ENCODE results near the gene ZFP36.

The ZFP36 gene

GRCh38 chr19:39432677-39433025 is 26.0 kb downstream of the ZFP36 start:
- TF ChIP-seq, protein P1, sequence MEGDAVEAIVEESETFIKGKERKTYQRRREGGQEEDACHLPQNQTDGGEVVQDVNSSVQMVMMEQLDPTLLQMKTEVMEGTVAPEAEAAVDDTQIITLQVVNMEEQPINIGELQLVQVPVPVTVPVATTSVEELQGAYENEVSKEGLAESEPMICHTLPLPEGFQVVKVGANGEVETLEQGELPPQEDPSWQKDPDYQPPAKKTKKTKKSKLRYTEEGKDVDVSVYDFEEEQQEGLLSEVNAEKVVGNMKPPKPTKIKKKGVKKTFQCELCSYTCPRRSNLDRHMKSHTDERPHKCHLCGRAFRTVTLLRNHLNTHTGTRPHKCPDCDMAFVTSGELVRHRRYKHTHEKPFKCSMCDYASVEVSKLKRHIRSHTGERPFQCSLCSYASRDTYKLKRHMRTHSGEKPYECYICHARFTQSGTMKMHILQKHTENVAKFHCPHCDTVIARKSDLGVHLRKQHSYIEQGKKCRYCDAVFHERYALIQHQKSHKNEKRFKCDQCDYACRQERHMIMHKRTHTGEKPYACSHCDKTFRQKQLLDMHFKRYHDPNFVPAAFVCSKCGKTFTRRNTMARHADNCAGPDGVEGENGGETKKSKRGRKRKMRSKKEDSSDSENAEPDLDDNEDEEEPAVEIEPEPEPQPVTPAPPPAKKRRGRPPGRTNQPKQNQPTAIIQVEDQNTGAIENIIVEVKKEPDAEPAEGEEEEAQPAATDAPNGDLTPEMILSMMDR (IDR thresholded peaks at IDR 0.05; ENCODE audit: control insufficient read depth, extremely low read depth, insufficient read depth) = no peak
- no peak overlapping the region for H3K4me3 ChIP-seq (ENCODE audit: low read depth, low read length)
- DNase-seq (ENCODE audit: low read depth) = no peak

DNA sequence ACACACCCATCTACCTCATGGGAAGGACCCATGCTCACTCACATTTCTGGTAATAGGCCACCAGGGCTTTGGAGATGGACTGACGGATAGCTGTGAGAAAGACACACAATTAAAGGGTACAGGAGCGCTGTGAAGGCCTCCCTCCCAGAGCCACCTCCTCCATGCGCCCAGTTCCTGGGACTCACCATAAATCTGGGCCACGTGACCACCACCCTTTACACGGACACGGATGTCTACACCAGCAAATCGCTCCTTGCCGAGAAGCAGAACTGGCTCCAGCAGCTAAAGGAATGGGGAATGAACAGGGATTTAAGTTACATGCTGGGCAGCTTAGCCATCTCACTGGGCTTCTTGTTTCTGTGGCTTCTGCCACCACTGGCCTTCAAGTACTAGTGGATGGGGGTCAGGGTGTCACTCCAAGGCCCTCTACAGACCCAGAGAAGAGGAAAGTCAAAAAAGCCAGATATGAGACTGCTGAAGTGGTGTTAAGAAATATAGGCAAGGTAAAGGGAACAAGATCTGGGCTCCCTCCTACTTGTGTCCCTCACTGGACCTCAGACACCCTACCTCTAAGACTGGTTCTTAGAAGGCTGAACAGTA is 26.9 kb downstream of the ZFP36 start:
- H3K4me3 ChIP-seq (ENCODE audit: low read depth, low read length) = peak overlapping the region; percentile 89
- TF ChIP-seq, protein P1 (IDR thresholded peaks at IDR 0.05; ENCODE audit: control insufficient read depth, extremely low read depth, insufficient read depth) = no peak

DNA sequence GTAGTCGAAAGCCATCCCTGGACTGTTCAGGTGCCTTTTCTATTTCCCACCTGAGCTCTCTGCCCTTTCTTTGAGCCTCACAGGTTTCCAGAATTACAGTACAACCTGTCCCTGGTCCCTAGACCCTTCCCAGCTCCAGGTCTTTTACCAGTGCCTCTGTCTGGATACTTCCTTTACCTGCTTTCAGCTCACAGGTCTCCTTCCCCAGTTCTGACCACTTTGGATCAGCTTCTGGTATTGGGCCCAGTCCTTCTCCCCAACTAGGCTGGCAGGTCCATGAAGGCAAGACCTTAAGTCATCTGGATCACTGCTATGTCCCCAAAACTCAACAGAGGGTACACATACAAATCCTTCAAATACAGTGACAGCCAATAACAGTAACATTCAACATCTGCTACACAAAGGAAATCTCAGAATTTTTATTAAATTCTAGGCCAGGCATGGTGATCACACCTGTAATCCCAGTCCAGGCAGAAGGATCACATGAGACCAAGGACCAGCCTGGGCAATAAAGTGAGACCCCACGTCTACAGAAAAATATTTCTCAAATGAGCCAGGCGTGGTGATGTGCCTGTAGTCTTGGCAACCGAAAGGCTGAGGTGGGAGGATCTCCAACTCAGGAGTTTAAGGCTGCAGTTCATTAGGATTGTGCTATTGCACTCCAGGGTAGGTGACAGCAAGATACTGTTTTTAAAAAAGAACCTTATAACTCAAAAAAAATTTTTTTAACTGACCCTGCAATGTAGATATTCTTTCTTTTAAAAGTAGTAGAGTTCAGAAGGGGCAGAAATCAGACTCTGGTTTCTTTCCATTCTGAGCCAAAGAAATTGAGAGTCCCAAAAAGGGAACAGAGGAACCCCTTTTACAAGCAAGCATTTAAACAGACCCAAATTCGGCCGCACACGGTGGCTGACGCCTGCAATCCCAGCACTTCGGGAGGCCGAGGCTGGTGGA is 27.8 kb downstream of the ZFP36 start:
- DNase-seq (ENCODE audit: low read depth) = no peak
- TF ChIP-seq, protein P1 (IDR thresholded peaks at IDR 0.05; ENCODE audit: control insufficient read depth, extremely low read depth, insufficient read depth) = no peak
- H3K4me3 ChIP-seq (ENCODE audit: low read depth, low read length) = peak overlapping the region; percentile 89

More for the DNA sequence above, 26.9 kb downstream of the ZFP36 start:
- no peak for DNase-seq (ENCODE audit: low read depth)

- TF ChIP-seq, protein P1 (IDR thresholded peaks at IDR 0.05; ENCODE audit: control insufficient read depth, extremely low read depth, insufficient read depth) = no peak
- peak; percentile 89 for DNase-seq (ENCODE audit: low read depth)
- H3K4me3 ChIP-seq (ENCODE audit: low read depth, low read length) = peak within 1 kb of the TSS; percentile 89
Measured at GRCh38 chr19:39435499-39436349, 29.1 kb downstream of the ZFP36 start, which contains the start of gene RPS16. RPS16 (minus strand) TSS chr19:39435949; CDS start chr19:39435895, 54 bp downstream.

DNA sequence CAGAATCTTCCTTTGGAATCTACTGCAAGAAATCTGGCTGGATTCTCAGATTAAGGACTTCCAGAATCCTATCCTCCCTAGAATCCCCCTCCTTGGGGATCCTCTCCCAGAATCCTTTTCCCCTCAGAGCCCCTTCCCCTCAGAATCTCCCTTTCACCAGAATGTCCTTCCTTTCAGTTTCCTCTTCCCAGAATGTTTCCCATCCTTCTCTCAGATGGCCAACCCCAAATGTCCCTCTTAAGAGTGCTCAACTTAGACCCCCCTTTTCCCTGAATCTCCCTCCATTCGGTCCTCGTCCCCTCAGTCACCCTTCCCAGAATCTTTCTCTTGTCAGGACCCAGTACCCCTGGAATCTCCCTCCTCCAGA is 29.7 kb downstream of the ZFP36 start:
- H3K4me3 ChIP-seq (ENCODE audit: low read depth, low read length) = peak overlapping the region; percentile 89
- TF ChIP-seq, protein P1 (IDR thresholded peaks at IDR 0.05; ENCODE audit: control insufficient read depth, extremely low read depth, insufficient read depth) = no peak
- DNase-seq (ENCODE audit: low read depth) = no peak

GRCh38 chr19:39438270-39438934 is 31.8 kb downstream of the ZFP36 start:
- no peak for DNase-seq (ENCODE audit: low read depth)
- no peak overlapping the region for H3K4me3 ChIP-seq (ENCODE audit: low read depth, low read length)
- TF ChIP-seq, protein P1 (IDR thresholded peaks at IDR 0.05; ENCODE audit: control insufficient read depth, extremely low read depth, insufficient read depth) = no peak

Data from LNCaP clone FGC (cell line).